Measurements from ENCODE around the gene WBP2. TPM values are rescaled to one million over a fixed set of nuclear protein-coding genes. Genes with fewer than 3 reads are reported as not detected.

Gene WBP2
- 22.8 and 29.0 TPM in 2 replicates for total RNA-seq
- 129 and 143 TPM in 2 replicates for polyA plus RNA-seq

GRCh38 chr17:75855310-75856061 is at the start of gene WBP2:
WBP2 (minus strand) TSS chr17:75855335; CDS start chr17:75855297, 38 bp downstream.
- H3K4me2 ChIP-seq = peak within 1 kb of the TSS; percentile 91
- no peaks in the 10 kb centered on the region for H3K36me3 ChIP-seq (replicated peaks; ENCODE audit: insufficient read depth, low read depth)
- H3K79me2 ChIP-seq = peaks cover 24% of the 10 kb centered on the region
- peaks cover 5% of the 10 kb centered on the region for H3K4me1 ChIP-seq (ENCODE audit: insufficient read depth)
- peak within 1 kb of the TSS; percentile 38 for H3K4me3 ChIP-seq
- no peaks in the 10 kb centered on the region for H4K20me1 ChIP-seq (ENCODE audit: insufficient read depth, poor library complexity, severe bottlenecking)
- H3K27me3 ChIP-seq = no peaks in the 10 kb centered on the region
- no peaks in the 10 kb centered on the region for H3K9me2 ChIP-seq (replicated peaks; ENCODE audit: insufficient read depth)
- TF ChIP-seq EZH2 (IDR thresholded peaks at IDR 0.05; ENCODE audit: borderline replicate concordance) = no peak
- TF ChIP-seq, protein P1, sequence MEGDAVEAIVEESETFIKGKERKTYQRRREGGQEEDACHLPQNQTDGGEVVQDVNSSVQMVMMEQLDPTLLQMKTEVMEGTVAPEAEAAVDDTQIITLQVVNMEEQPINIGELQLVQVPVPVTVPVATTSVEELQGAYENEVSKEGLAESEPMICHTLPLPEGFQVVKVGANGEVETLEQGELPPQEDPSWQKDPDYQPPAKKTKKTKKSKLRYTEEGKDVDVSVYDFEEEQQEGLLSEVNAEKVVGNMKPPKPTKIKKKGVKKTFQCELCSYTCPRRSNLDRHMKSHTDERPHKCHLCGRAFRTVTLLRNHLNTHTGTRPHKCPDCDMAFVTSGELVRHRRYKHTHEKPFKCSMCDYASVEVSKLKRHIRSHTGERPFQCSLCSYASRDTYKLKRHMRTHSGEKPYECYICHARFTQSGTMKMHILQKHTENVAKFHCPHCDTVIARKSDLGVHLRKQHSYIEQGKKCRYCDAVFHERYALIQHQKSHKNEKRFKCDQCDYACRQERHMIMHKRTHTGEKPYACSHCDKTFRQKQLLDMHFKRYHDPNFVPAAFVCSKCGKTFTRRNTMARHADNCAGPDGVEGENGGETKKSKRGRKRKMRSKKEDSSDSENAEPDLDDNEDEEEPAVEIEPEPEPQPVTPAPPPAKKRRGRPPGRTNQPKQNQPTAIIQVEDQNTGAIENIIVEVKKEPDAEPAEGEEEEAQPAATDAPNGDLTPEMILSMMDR (IDR thresholded peaks at IDR 0.05; ENCODE audit: poor library complexity) = peak; percentile 61
- peak within 1 kb of the TSS; percentile 91 for H3K27ac ChIP-seq
- DNase-seq (ENCODE audit: low spot score) = peak; percentile 100
- H2AFZ ChIP-seq = peak within 1 kb of the TSS; percentile 23
- no peaks in the 10 kb centered on the region for H3K9me3 ChIP-seq (ENCODE audit: low read depth)
- WGBS (ENCODE audit: low lambda C conversion rate, missing lambda C conversion rate) = 1% methylated on average over 47 of the region's 58 CpGs

DNA sequence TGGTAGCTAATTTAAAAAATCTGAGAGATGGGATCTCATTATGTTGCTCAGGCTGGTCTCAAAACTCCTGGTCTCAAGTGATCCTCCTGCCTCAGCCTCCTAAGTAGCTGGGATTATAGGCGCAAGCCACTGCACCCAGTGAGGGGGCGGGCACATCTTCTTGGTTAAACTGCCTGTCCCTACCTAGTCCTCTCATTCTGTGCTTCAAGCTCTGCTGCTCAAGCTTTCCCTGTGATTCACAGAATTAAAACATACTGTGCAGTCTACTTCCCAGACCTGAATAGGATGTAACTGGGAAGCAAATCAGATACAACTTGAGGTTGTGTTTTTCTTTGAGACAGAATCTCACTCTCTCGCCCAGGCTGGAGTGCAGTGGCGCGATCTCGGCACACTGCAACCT is 47.3 kb upstream of the WBP2 start:
- H3K4me2 ChIP-seq = no peak overlapping the region
- no peak overlapping the region for H3K27ac ChIP-seq
- no peaks in the 10 kb centered on the region for H3K9me3 ChIP-seq (ENCODE audit: low read depth)
- H4K20me1 ChIP-seq (ENCODE audit: insufficient read depth, poor library complexity, severe bottlenecking) = no peaks in the 10 kb centered on the region
- no peak for DNase-seq (ENCODE audit: low spot score)
- H3K36me3 ChIP-seq (replicated peaks; ENCODE audit: insufficient read depth, low read depth) = no peaks in the 10 kb centered on the region
- H3K79me2 ChIP-seq = peaks cover 20% of the 10 kb centered on the region
- WGBS (ENCODE audit: low lambda C conversion rate, missing lambda C conversion rate) = 97% methylated on average over 6 of the region's 6 CpGs
- no peak overlapping the region for H3K4me3 ChIP-seq
- TF ChIP-seq EZH2 (IDR thresholded peaks at IDR 0.05; ENCODE audit: borderline replicate concordance) = no peak
- TF ChIP-seq, protein P1 (IDR thresholded peaks at IDR 0.05; ENCODE audit: poor library complexity) = no peak
- TF ChIP-seq EZH2phosphoT487 (IDR thresholded peaks at IDR 0.05; ENCODE audit: low read depth, severe bottlenecking, unreplicated experiment) = no peak
- no peaks in the 10 kb centered on the region for H3K9me2 ChIP-seq (replicated peaks; ENCODE audit: insufficient read depth)
- H3K27me3 ChIP-seq = no peaks in the 10 kb centered on the region
- no peak overlapping the region for H2AFZ ChIP-seq
- peaks cover 6% of the 10 kb centered on the region for H3K4me1 ChIP-seq (ENCODE audit: insufficient read depth)

- WGBS (ENCODE audit: low lambda C conversion rate, missing lambda C conversion rate) = 94% methylated on average over 18 of the region's 18 CpGs
Observed at GRCh38 chr17:75901727-75902126, 46.6 kb upstream of the WBP2 start.

More at GRCh38 chr17:75901727-75902126, 46.6 kb upstream of the WBP2 start:
- Histone ChIP-seq H3K79me2 (peaks cover 20% of the 10 kb centered on the region), H3K9me3 (ENCODE audit: low read depth) (no peaks in the 10 kb centered on the region), H3K9me2 (replicated peaks; ENCODE audit: insufficient read depth) (no peaks in the 10 kb centered on the region), H2AFZ (no peak overlapping the region), H3K4me1 (ENCODE audit: insufficient read depth) (peaks cover 11% of the 10 kb centered on the region), H4K20me1 (ENCODE audit: insufficient read depth, poor library complexity, severe bottlenecking) (no peaks in the 10 kb centered on the region), H3K27me3 (no peaks in the 10 kb centered on the region), H3K4me3 (no peak overlapping the region), H3K4me2 (no peak overlapping the region), H3K27ac (no peak overlapping the region), H3K36me3 (replicated peaks; ENCODE audit: insufficient read depth, low read depth) (no peaks in the 10 kb centered on the region)
- TF ChIP-seq, protein P1 (IDR thresholded peaks at IDR 0.05; ENCODE audit: poor library complexity) = no peak
- TF ChIP-seq EZH2phosphoT487 (IDR thresholded peaks at IDR 0.05; ENCODE audit: low read depth, severe bottlenecking, unreplicated experiment) (no peak), EZH2 (IDR thresholded peaks at IDR 0.05; ENCODE audit: borderline replicate concordance) (no peak)
- no peak for DNase-seq (ENCODE audit: low spot score)

All from hepatocyte (in vitro differentiated cells).